Hepatocyte (in vitro differentiated cells): ENCODE measurements around the gene PSMD1.
"Not testable (repeated sequence)": the region's sequence is repeated elsewhere in the genome, so short reads cannot be mapped to it uniquely, and the experiment has no call there.

ENCODE experiments used
- EZH2 ChIP-seq: fragments of 200-600 bp; sonication (generic); IDR thresholded peaks from 2 replicates; pipeline ENCODE4 v1.6.1; 2016; ENCODE audit warnings: antibody characterized with exemption, mild to moderate bottlenecking, borderline replicate concordance
- EZH2phosphoT487 ChIP-seq: fragments of 200-600 bp; sonication (generic); IDR thresholded peaks from one replicate; pipeline ENCODE4 v1.6.1; 2018; ENCODE audit warnings: antibody characterized with exemption, mild to moderate bottlenecking, low read depth, moderate library complexity; ENCODE audit not compliant: unreplicated experiment, severe bottlenecking
- TF ChIP-seq, protein P1 (sequence below): fragments of 200-600 bp; sonication (generic); IDR thresholded peaks from 2 replicates; pipeline ENCODE4 v1.5.1; 2016; ENCODE audit warnings: antibody characterized with exemption, mild to moderate bottlenecking; ENCODE audit not compliant: poor library complexity

DNA sequence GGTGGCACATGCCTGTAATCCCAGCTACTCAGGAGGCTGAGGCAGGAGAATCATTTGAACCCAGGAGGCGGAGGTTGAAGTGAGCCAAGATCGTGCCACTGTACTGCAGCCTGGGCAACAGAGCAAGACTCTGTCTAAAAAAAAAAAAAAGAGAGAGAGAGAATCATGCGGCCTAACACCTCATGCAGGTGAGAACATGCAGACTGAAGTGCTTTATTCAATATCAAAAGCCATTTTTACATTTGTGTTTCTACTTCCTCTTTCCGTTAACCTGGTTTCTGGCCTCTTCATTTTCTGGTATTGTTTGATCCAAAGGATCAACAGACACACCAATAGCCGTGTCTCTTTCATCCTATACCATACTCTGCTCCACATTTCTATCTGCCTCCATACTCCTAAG is 122.1 kb downstream of the PSMD1 start:
- TF ChIP-seq, protein P1, sequence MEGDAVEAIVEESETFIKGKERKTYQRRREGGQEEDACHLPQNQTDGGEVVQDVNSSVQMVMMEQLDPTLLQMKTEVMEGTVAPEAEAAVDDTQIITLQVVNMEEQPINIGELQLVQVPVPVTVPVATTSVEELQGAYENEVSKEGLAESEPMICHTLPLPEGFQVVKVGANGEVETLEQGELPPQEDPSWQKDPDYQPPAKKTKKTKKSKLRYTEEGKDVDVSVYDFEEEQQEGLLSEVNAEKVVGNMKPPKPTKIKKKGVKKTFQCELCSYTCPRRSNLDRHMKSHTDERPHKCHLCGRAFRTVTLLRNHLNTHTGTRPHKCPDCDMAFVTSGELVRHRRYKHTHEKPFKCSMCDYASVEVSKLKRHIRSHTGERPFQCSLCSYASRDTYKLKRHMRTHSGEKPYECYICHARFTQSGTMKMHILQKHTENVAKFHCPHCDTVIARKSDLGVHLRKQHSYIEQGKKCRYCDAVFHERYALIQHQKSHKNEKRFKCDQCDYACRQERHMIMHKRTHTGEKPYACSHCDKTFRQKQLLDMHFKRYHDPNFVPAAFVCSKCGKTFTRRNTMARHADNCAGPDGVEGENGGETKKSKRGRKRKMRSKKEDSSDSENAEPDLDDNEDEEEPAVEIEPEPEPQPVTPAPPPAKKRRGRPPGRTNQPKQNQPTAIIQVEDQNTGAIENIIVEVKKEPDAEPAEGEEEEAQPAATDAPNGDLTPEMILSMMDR: not testable (repeated sequence)
- TF ChIP-seq EZH2, EZH2phosphoT487: not testable (repeated sequence)
